CD4-positive, alpha-beta T cell (primary cell): ENCODE results near the gene KRT28. TPM values are rescaled to one million over a fixed set of nuclear protein-coding genes. Genes with fewer than 3 reads are reported as not detected.

Experiments used
- ATAC-seq: fragments of 200-7000 bp; cut with Tn5 transposase; one replicate; pipeline ENCODE4 v1.10.0; 2022; ENCODE audit warnings: mild to moderate bottlenecking; ENCODE audit not compliant: poor library complexity
- CTCF ChIA-PET: fragments of 350-600 bp; sonication (Branson Sonifier 250); formaldehyde crosslinking; loops from one replicate; lab custom pipeline; 2021; ENCODE audit warnings: antibody characterized with exemption, inconsistent platforms; lab: Charles Lee
- POLR2A ChIA-PET: fragments of 350-600 bp; sonication (Branson Sonifier 250); formaldehyde crosslinking; loops from one replicate; lab custom pipeline; 2021; ENCODE audit warnings: antibody characterized with exemption, inconsistent platforms; lab: Charles Lee
- DNase-seq, 14 experiments: peaks; one replicate each; pipeline ENCODE4 v3.0.0-alpha.2; 2013 to 2020; ENCODE audit warnings: mixed read lengths in 2 of 14
- H3K27ac ChIP-seq, 2 donors: one replicate each; pipeline versions ENCODE4 v1.5.1 to v1.7.0; 2013; ENCODE audit warnings: low read length in 2 of 2, low read depth in 1 of 2, mild to moderate bottlenecking in 1 of 2
- H3K27me3 ChIP-seq, 2 experiments: 1 replicate in 1 of 2; 2 replicates in 1 of 2; pipeline versions ENCODE4 v1.6.1 to v1.7.0; 2013; ENCODE audit warnings: low read length in 2 of 2, control low read depth in 1 of 2, mild to moderate bottlenecking in 1 of 2, moderate library complexity in 1 of 2; ENCODE audit not compliant: insufficient read depth in 2 of 2, control insufficient read depth in 1 of 2
- H3K36me3 ChIP-seq: one replicate; pipeline ENCODE4 v1.6.1; 2013; ENCODE audit warnings: low read length, control low read depth; ENCODE audit not compliant: insufficient read depth
- H3K4me1 ChIP-seq: one replicate; pipeline ENCODE4 v1.6.1; 2013; ENCODE audit warnings: low read length, control low read depth; ENCODE audit not compliant: insufficient read depth
- H3K4me3 ChIP-seq: one replicate; pipeline ENCODE4 v1.5.1; 2013; ENCODE audit warnings: mild to moderate bottlenecking, low read length, moderate library complexity
- H3K9me3 ChIP-seq, 2 experiments: 1 replicate in 1 of 2; 2 replicates in 1 of 2; pipeline versions ENCODE4 v1.6.1 to v1.7.0; 2013; ENCODE audit warnings: low read length in 2 of 2, mild to moderate bottlenecking in 2 of 2, control low read depth in 1 of 2, moderate library complexity in 1 of 2; ENCODE audit not compliant: control insufficient read depth in 1 of 2, insufficient read depth in 1 of 2
- H3K27ac Mint-ChIP-seq: one replicate; pipeline ENCODE4 v1.8.0; 2020; ENCODE audit warnings: mixed read lengths
- H3K27me3 Mint-ChIP-seq: one replicate; pipeline ENCODE4 v1.8.0; 2021; ENCODE audit warnings: mixed read lengths
- H3K36me3 Mint-ChIP-seq: one replicate; pipeline ENCODE4 v1.8.0; 2021; ENCODE audit warnings: low read depth, mixed read lengths
- H3K4me1 Mint-ChIP-seq: one replicate; pipeline ENCODE4 v1.8.0; 2021; ENCODE audit warnings: low read depth, mixed read lengths
- H3K4me3 Mint-ChIP-seq: one replicate; pipeline ENCODE4 v1.8.0; 2020; ENCODE audit warnings: mild to moderate bottlenecking, mixed read lengths
- H3K9me3 Mint-ChIP-seq: one replicate; pipeline ENCODE4 v1.8.0; 2020; ENCODE audit warnings: mixed read lengths
- CTCF ChIP-seq: fragments of 200-600 bp; IDR thresholded peaks from one replicate; pipeline ENCODE4 v1.8.0; 2022; ENCODE audit warnings: antibody characterized with exemption, mild to moderate bottlenecking
- intact Hi-C, 2 experiments: fragments of 100-400 bp; cut with DNase I in 1 of 2; cut with micrococcal nuclease in 1 of 2; formaldehyde crosslinking; loops; one replicate each; pipeline versions ENCODE4 v1.15.1 to v1.9.0; 2023 to 2025; cut with DNase I, micrococcal nuclease
- total RNA-seq, 174 experiments: library from RNA in 2 of 174; stranded (reverse) in 2 of 174; gene quantifications; one replicate each; pipeline ENCODE4 v1.2.3 and lab custom pipeline; 2021 to 2026

Gene KRT28
- total RNA-seq, 2 experiments from 2014 or later = not detected

GRCh38 chr17:40795019-40795667 is 4.6 kb downstream of the KRT28 start:
- Histone ChIP-seq H3K36me3 (no peaks in the 10 kb centered on the region), H3K27ac (no peak overlapping the region), H3K27me3 (peaks cover 16 to 40% of the 10 kb centered on the region in 2 experiments), H3K9me3 (peaks cover 0 to 4% of the 10 kb centered on the region in 2 experiments), H3K4me3 (no peak overlapping the region), H3K4me1 (no peaks in the 10 kb centered on the region)
- no peak for ATAC-seq
- no peak overlapping the region for H3K27ac Mint-ChIP-seq
- no peak for TF ChIP-seq CTCF
- peaks cover 50% of the 10 kb centered on the region for H3K27me3 Mint-ChIP-seq
- CTCF ChIA-PET = interaction anchor here (0.7 kb wide), 1 partner anchor 175 kb away, joined by 3 read pairs; no protein-coding TSS in a partner anchor
- H3K36me3 Mint-ChIP-seq = no peaks in the 10 kb centered on the region
- H3K9me3 Mint-ChIP-seq = no peaks in the 10 kb centered on the region
- H3K4me1 Mint-ChIP-seq = no peaks in the 10 kb centered on the region
- H3K4me3 Mint-ChIP-seq = no peak overlapping the region
- DNase-seq = no peak
- intact Hi-C loops = no loop called here
- POLR2A ChIA-PET = no interaction called here

- no peak overlapping the region for H3K27ac ChIP-seq
- peaks cover 0 to 4% of the 10 kb centered on the region in 2 experiments for H3K9me3 ChIP-seq
- Mint-ChIP-seq H3K4me1 (no peaks in the 10 kb centered on the region), H3K27ac (no peak overlapping the region), H3K9me3 (no peaks in the 10 kb centered on the region), H3K27me3 (peaks cover 48% of the 10 kb centered on the region), H3K36me3 (no peaks in the 10 kb centered on the region), H3K4me3 (no peak overlapping the region)
- ChIA-PET CTCF (no interaction called here), POLR2A (no interaction called here)
- intact Hi-C loops = no loop called here
- H3K27me3 ChIP-seq = peaks cover 13 to 35% of the 10 kb centered on the region in 2 experiments
- DNase-seq = no peak
- H3K4me1 ChIP-seq = no peaks in the 10 kb centered on the region
- H3K36me3 ChIP-seq = no peaks in the 10 kb centered on the region
- H3K4me3 ChIP-seq = no peak overlapping the region
- no peak for ATAC-seq
- TF ChIP-seq CTCF = no peak
These were observed 5.3 kb downstream of the KRT28 start for GRCh38 chr17:40794466-40794865.

GRCh38 chr17:40793832-40794231 is 5.9 kb downstream of the KRT28 start:
- no peaks in the 10 kb centered on the region for H3K4me1 ChIP-seq
- H3K27ac ChIP-seq = no peak overlapping the region
- no peaks in the 10 kb centered on the region for H3K36me3 ChIP-seq
- H3K9me3 ChIP-seq = peaks cover 0 to 4% of the 10 kb centered on the region in 2 experiments
- Mint-ChIP-seq H3K36me3 (no peaks in the 10 kb centered on the region), H3K27me3 (peaks cover 43% of the 10 kb centered on the region), H3K4me1 (no peaks in the 10 kb centered on the region), H3K9me3 (no peaks in the 10 kb centered on the region), H3K4me3 (no peak overlapping the region), H3K27ac (no peak overlapping the region)
- intact Hi-C loops = no loop called here
- ATAC-seq (no peak), DNase-seq (no peak)
- ChIA-PET CTCF (no interaction called here), POLR2A (no interaction called here)
- no peak for TF ChIP-seq CTCF
- no peak overlapping the region for H3K4me3 ChIP-seq
- H3K27me3 ChIP-seq = peaks cover 12 to 32% of the 10 kb centered on the region in 2 experiments
